ENCODE data around the gene HPS4. TPM values are rescaled to one million over a fixed set of nuclear protein-coding genes. Genes with fewer than 3 reads are reported as not detected.

HPS4 gene
- total RNA-seq, 1 donor from 2014 or later = 25.2 TPM

- H3K27ac Mint-ChIP-seq (ENCODE audit: unreplicated experiment) = peak overlapping the region; percentile 56
- Histone ChIP-seq H3K9me3 (ENCODE audit: insufficient read depth, low read depth, low read length) (no peaks in the 10 kb centered on the region), H3K4me1 (ENCODE audit: insufficient read depth, low read length) (peaks cover 21% of the 10 kb centered on the region), H3K36me3 (ENCODE audit: insufficient read depth, low read length) (peaks cover 59% of the 10 kb centered on the region), H3K4me2 (ENCODE audit: low read length) (no peak overlapping the region), H3K27ac (ENCODE audit: low read depth, low read length) (no peak overlapping the region), H2AFZ (ENCODE audit: low read depth, low read length) (no peak overlapping the region), H3K4me3 (ENCODE audit: insufficient read depth, low read depth, low read length) (no peak overlapping the region), H3K27me3 (ENCODE audit: insufficient read depth, low read length) (no peaks in the 10 kb centered on the region), H3K9ac (ENCODE audit: low read length) (no peak overlapping the region), H4K20me1 (ENCODE audit: insufficient read depth, low read length) (no peaks in the 10 kb centered on the region), H3K79me2 (ENCODE audit: insufficient read depth, low read length) (peaks cover 7% of the 10 kb centered on the region)
- TF ChIP-seq EZH2 (IDR thresholded peaks at IDR 0.05; ENCODE audit: insufficient read depth, low read length) = no peak
- peak; percentile 56 for TF ChIP-seq CTCF (IDR thresholded peaks at IDR 0.05; ENCODE audit: insufficient read depth, low read depth, low read length)
- H3K4me1 Mint-ChIP-seq (ENCODE audit: low read depth, unreplicated experiment) = peaks cover 18% of the 10 kb centered on the region
- FAIRE-seq (no peak), DNase-seq (ENCODE audit: low read depth) (peak; percentile 37)
- H3K9me3 Mint-ChIP-seq (ENCODE audit: unreplicated experiment) = no peaks in the 10 kb centered on the region
- H3K27me3 Mint-ChIP-seq (ENCODE audit: low read depth, unreplicated experiment) = no peaks in the 10 kb centered on the region
- no peak overlapping the region for H3K4me3 Mint-ChIP-seq (ENCODE audit: unreplicated experiment)
- H3K36me3 Mint-ChIP-seq (ENCODE audit: low read depth, unreplicated experiment) = peaks cover 21% of the 10 kb centered on the region
Observed at GRCh38 chr22:26502688-26503561, 19.3 kb upstream of the HPS4 start.

DNA sequence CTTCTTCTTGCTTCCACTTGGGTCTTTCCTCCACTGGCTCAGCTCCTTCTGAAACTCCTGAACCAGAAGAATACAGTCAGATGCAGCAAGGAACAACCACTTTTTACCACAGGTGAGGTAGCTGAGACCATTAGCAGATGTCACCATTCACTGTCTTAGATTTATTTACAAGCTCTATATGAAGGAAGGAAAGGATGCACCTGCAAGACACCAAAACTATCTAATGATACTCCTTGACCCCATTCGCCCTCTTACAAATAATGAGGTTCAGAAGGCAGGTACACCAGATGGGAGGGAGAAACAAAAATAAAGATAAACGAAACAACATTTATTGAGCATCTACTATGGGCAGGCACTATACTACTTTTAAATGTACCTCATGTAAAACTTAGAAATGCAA is 18.4 kb upstream of the HPS4 start:
- H2AFZ ChIP-seq (ENCODE audit: low read depth, low read length) = no peak overlapping the region
- no peaks in the 10 kb centered on the region for H3K9me3 ChIP-seq (ENCODE audit: insufficient read depth, low read depth, low read length)
- FAIRE-seq (no peak), DNase-seq (ENCODE audit: low read depth) (no peak)
- H3K9ac ChIP-seq (ENCODE audit: low read length) = no peak overlapping the region
- H3K36me3 ChIP-seq (ENCODE audit: insufficient read depth, low read length) = peaks cover 56% of the 10 kb centered on the region
- H3K27me3 ChIP-seq (ENCODE audit: insufficient read depth, low read length) = no peaks in the 10 kb centered on the region
- Mint-ChIP-seq H3K4me1 (ENCODE audit: low read depth, unreplicated experiment) (peaks cover 18% of the 10 kb centered on the region), H3K36me3 (ENCODE audit: low read depth, unreplicated experiment) (peaks cover 26% of the 10 kb centered on the region), H3K27ac (ENCODE audit: unreplicated experiment) (no peak overlapping the region), H3K9me3 (ENCODE audit: unreplicated experiment) (no peaks in the 10 kb centered on the region), H3K27me3 (ENCODE audit: low read depth, unreplicated experiment) (no peaks in the 10 kb centered on the region), H3K4me3 (ENCODE audit: unreplicated experiment) (no peak overlapping the region)
- TF ChIP-seq EZH2 (IDR thresholded peaks at IDR 0.05; ENCODE audit: insufficient read depth, low read length) (no peak), CTCF (IDR thresholded peaks at IDR 0.05; ENCODE audit: insufficient read depth, low read depth, low read length) (no peak)
- H3K79me2 ChIP-seq (ENCODE audit: insufficient read depth, low read length) = peaks cover 7% of the 10 kb centered on the region
- H3K4me1 ChIP-seq (ENCODE audit: insufficient read depth, low read length) = peaks cover 21% of the 10 kb centered on the region
- no peak overlapping the region for H3K4me3 ChIP-seq (ENCODE audit: insufficient read depth, low read depth, low read length)
- no peak overlapping the region for H3K4me2 ChIP-seq (ENCODE audit: low read length)
- no peaks in the 10 kb centered on the region for H4K20me1 ChIP-seq (ENCODE audit: insufficient read depth, low read length)
- H3K27ac ChIP-seq (ENCODE audit: low read depth, low read length) = no peak overlapping the region

DNA sequence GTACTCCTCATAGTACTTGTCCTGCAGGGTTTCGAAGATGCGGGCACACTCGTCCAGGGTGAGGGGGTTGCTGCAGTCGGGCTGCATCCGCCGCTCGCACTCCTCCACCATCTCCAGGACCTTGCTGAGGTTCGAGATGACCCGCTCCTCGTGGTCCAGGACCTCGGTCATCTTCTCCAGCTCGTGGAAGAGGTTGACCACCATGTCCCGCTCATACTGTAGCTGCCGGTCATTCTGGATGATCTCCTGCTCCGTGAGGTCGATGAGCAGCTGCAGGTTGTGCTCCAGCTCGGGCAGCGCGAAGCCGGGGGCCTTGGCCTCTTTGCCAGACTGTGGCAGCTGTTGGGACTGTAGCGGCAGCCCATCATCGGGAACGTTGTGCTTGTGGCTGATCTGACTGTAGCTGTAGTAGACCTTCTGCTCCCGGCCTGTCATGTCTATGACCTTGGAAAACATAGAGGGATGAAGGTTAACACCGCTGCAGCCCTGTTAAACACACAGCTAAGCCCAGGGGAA is 15.7 kb upstream of the HPS4 start:
- peak overlapping the region; percentile 32 for H3K9ac ChIP-seq (ENCODE audit: low read length)
- H3K79me2 ChIP-seq (ENCODE audit: insufficient read depth, low read length) = peaks cover 14% of the 10 kb centered on the region
- FAIRE-seq = no peak
- peaks cover 19% of the 10 kb centered on the region for H3K4me1 Mint-ChIP-seq (ENCODE audit: low read depth, unreplicated experiment)
- no peak for DNase-seq (ENCODE audit: low read depth)
- no peaks in the 10 kb centered on the region for H3K27me3 Mint-ChIP-seq (ENCODE audit: low read depth, unreplicated experiment)
- no peak for TF ChIP-seq EZH2 (IDR thresholded peaks at IDR 0.05; ENCODE audit: insufficient read depth, low read length)
- no peak for TF ChIP-seq CTCF (IDR thresholded peaks at IDR 0.05; ENCODE audit: insufficient read depth, low read depth, low read length)
- peaks cover 33% of the 10 kb centered on the region for H3K36me3 Mint-ChIP-seq (ENCODE audit: low read depth, unreplicated experiment)
- peak overlapping the region; percentile 58 for H3K4me3 Mint-ChIP-seq (ENCODE audit: unreplicated experiment)
- no peak overlapping the region for H3K4me2 ChIP-seq (ENCODE audit: low read length)
- H2AFZ ChIP-seq (ENCODE audit: low read depth, low read length) = no peak overlapping the region
- H3K27ac Mint-ChIP-seq (ENCODE audit: unreplicated experiment) = peak overlapping the region; percentile 12
- H3K27ac ChIP-seq (ENCODE audit: low read depth, low read length) = peak overlapping the region; percentile 98
- no peaks in the 10 kb centered on the region for H3K27me3 ChIP-seq (ENCODE audit: insufficient read depth, low read length)
- no peaks in the 10 kb centered on the region for H3K9me3 Mint-ChIP-seq (ENCODE audit: unreplicated experiment)
- peaks cover 61% of the 10 kb centered on the region for H3K36me3 ChIP-seq (ENCODE audit: insufficient read depth, low read length)
- H3K4me3 ChIP-seq (ENCODE audit: insufficient read depth, low read depth, low read length) = no peak overlapping the region
- no peaks in the 10 kb centered on the region for H3K9me3 ChIP-seq (ENCODE audit: insufficient read depth, low read depth, low read length)
- H3K4me1 ChIP-seq (ENCODE audit: insufficient read depth, low read length) = peaks cover 23% of the 10 kb centered on the region
- H4K20me1 ChIP-seq (ENCODE audit: insufficient read depth, low read length) = no peaks in the 10 kb centered on the region
